ENCODE results near the gene MAP4. TPM values are rescaled to one million over a fixed set of nuclear protein-coding genes. Genes with fewer than 3 reads are reported as not detected.

Gene MAP4
- total RNA-seq, 1 experiment from 2014 or later = 150 TPM

DNA sequence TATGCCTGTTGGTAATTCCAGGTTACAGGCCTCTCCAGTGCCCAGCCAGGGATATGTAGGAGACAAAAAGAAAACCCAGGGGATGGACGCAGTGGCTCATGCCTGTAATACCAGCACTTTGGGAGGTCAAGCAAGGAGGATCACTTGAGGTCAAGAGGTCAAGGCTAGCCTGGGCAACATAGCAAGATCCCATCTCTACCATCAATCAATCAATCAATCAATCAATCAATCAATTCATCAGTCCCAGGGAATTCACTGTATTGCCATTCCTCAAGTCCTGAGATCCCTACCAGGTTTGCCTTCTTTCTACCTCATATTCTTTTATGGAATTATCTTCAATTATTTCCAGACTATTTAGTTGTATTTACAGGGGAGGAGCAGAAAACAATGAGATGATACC is 131.0 kb downstream of the MAP4 start:
- no peak for DNase-seq
- H3K36me3 Mint-ChIP-seq (ENCODE audit: insufficient read depth, unreplicated experiment) = peaks cover 13% of the 10 kb centered on the region
- no peak overlapping the region for H3K4me3 Mint-ChIP-seq (ENCODE audit: low read depth, unreplicated experiment)
- no peaks in the 10 kb centered on the region for H3K27me3 Mint-ChIP-seq (ENCODE audit: unreplicated experiment)
- no peak overlapping the region for H3K27ac Mint-ChIP-seq (ENCODE audit: unreplicated experiment)
- no peak for TF ChIP-seq CTCF (IDR thresholded peaks at IDR 0.05; ENCODE audit: unreplicated experiment)
- intact Hi-C loops (cut with micrococcal nuclease; ENCODE audit: unreplicated experiment) = no loop called here
- H3K9me3 Mint-ChIP-seq (ENCODE audit: low read depth, unreplicated experiment) = no peaks in the 10 kb centered on the region
- no TSS peak for BruUV-seq (replicated peaks)
- H3K4me1 Mint-ChIP-seq (ENCODE audit: low read depth, unreplicated experiment) = no peaks in the 10 kb centered on the region
- CTCF ChIA-PET = no interaction called here

DNA sequence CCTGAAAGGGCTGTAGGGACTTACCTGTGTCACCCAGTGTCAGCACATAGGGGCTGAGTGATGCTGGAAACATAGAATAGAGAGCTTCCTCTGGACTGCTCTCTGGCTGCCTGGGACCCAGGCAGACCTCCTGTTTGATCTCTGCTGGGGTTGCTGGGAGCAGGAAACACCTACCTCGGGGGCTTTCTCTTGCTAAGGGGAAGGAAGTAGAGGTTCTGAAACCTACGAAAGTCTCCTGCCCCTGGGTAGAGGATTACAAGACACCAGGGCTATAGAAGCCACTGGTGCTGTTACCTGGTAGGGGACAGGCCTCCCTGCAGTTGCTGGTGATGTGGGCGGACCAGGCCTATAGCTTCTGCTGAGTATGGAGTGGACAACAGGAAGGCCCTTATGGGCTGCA is 131.6 kb downstream of the MAP4 start:
- Mint-ChIP-seq H3K27ac (ENCODE audit: unreplicated experiment) (no peak overlapping the region), H3K36me3 (ENCODE audit: insufficient read depth, unreplicated experiment) (peaks cover 11% of the 10 kb centered on the region)

DNA sequence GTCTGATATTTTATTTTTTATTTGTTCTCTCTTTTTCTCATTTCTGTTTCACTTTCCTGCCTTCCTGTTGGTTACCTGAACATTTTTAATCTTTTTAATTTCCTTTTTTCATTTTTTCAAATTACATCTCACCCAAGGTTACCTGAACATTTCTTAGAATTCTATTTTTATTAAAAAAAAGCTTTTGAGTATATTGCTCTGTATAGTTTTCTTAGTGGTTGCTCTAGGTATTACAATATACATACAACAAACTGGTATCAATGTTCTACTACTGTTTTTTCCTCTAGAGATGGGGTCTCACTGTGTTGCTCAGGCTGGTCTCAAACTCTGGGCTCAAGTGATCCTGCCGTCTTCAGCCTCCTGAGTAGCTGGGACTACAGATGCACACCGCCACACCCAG is 133.9 kb downstream of the MAP4 start:
- no peaks in the 10 kb centered on the region for H3K27me3 Mint-ChIP-seq (ENCODE audit: unreplicated experiment)
- no peak for TF ChIP-seq CTCF (IDR thresholded peaks at IDR 0.05; ENCODE audit: unreplicated experiment)
- no TSS peak for BruUV-seq (replicated peaks)

More for the DNA sequence above, 131.6 kb downstream of the MAP4 start:
- Mint-ChIP-seq H3K4me1 (ENCODE audit: low read depth, unreplicated experiment) (no peaks in the 10 kb centered on the region), H3K27me3 (ENCODE audit: unreplicated experiment) (no peaks in the 10 kb centered on the region), H3K9me3 (ENCODE audit: low read depth, unreplicated experiment) (no peaks in the 10 kb centered on the region), H3K4me3 (ENCODE audit: low read depth, unreplicated experiment) (no peak overlapping the region)
- BruUV-seq (replicated peaks) = no TSS peak
- DNase-seq = no peak
- intact Hi-C loops (cut with micrococcal nuclease; ENCODE audit: unreplicated experiment) = no loop called here
- TF ChIP-seq CTCF (IDR thresholded peaks at IDR 0.05; ENCODE audit: unreplicated experiment) = no peak
- CTCF ChIA-PET = no interaction called here

GRCh38 chr3:47877719-47878118 is 138.5 kb downstream of the MAP4 start:
- no peak for TF ChIP-seq CTCF (IDR thresholded peaks at IDR 0.05; ENCODE audit: unreplicated experiment)
- Mint-ChIP-seq H3K4me3 (ENCODE audit: low read depth, unreplicated experiment) (no peak overlapping the region), H3K9me3 (ENCODE audit: low read depth, unreplicated experiment) (no peaks in the 10 kb centered on the region), H3K36me3 (ENCODE audit: insufficient read depth, unreplicated experiment) (peaks cover 14% of the 10 kb centered on the region), H3K27me3 (ENCODE audit: unreplicated experiment) (no peaks in the 10 kb centered on the region), H3K27ac (ENCODE audit: unreplicated experiment) (no peak overlapping the region), H3K4me1 (ENCODE audit: low read depth, unreplicated experiment) (no peaks in the 10 kb centered on the region)
- BruUV-seq (replicated peaks) = no TSS peak
- intact Hi-C loops (cut with micrococcal nuclease; ENCODE audit: unreplicated experiment) = no loop called here
- DNase-seq = no peak
- CTCF ChIA-PET = interaction anchor here (0.6 kb wide), 1 partner anchor 12 kb away, joined by 4 read pairs; no protein-coding TSS in a partner anchor

More for the DNA sequence above, 133.9 kb downstream of the MAP4 start:
- Mint-ChIP-seq H3K36me3 (ENCODE audit: insufficient read depth, unreplicated experiment) (peaks cover 11% of the 10 kb centered on the region), H3K27ac (ENCODE audit: unreplicated experiment) (no peak overlapping the region), H3K4me1 (ENCODE audit: low read depth, unreplicated experiment) (no peaks in the 10 kb centered on the region), H3K4me3 (ENCODE audit: low read depth, unreplicated experiment) (no peak overlapping the region), H3K9me3 (ENCODE audit: low read depth, unreplicated experiment) (no peaks in the 10 kb centered on the region)
- DNase-seq = no peak
- intact Hi-C loops (cut with micrococcal nuclease; ENCODE audit: unreplicated experiment) = no loop called here
- CTCF ChIA-PET = no interaction called here

Data from Calu3 (cell line).